ENCODE data around the gene RPS29.
"Not testable (repeated sequence)": the region's sequence is repeated elsewhere in the genome, so short reads cannot be mapped to it uniquely, and the experiment has no call there.

Gene RPS29

DNA sequence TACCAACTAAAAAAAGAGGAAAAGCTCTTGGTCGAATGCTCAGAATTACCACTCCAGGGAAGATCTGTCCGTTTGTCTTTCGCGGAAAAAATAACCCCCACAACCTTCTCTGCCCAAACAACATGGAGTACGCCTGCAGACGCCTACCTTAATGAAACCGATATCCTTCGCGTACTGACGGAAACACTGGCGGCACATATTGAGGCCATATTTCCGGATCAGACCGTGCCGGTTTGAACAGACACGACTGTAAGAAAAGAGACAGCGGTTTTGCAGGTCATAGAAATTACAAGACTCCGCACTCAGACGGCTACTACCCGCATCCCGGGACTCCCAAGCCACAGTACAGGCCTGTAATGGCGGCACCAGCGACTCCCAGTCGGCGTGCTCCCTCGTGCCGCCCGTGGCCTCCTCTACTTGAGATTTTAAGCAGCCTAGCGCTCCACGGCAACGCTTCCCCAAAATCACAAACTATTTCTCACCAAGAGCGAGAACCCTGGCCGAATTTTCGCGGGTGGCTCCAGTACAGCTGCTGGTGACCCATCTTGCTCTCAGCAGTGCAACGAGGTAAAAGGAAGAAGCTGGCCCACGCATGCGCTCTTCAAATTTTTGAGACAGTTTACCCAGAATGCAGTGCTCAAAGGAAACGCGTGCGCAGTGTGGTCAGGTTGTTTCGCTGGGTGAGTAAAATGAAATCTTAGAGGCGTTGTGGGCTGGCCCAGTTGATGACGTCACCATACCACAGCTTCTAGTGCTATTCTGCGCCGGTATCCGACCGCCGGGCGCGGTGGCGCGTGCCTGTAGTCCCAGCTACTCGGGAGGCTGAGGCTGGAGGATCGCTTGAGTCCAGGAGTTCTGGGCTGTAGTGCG lies at the start of gene RPS29:
RPS29 (minus strand) TSS at position 578 of the 870 bp plus-strand sequence; CDS start at position 544, 34 bp downstream.
- DNase-seq, result peak; percentile 100

DNA sequence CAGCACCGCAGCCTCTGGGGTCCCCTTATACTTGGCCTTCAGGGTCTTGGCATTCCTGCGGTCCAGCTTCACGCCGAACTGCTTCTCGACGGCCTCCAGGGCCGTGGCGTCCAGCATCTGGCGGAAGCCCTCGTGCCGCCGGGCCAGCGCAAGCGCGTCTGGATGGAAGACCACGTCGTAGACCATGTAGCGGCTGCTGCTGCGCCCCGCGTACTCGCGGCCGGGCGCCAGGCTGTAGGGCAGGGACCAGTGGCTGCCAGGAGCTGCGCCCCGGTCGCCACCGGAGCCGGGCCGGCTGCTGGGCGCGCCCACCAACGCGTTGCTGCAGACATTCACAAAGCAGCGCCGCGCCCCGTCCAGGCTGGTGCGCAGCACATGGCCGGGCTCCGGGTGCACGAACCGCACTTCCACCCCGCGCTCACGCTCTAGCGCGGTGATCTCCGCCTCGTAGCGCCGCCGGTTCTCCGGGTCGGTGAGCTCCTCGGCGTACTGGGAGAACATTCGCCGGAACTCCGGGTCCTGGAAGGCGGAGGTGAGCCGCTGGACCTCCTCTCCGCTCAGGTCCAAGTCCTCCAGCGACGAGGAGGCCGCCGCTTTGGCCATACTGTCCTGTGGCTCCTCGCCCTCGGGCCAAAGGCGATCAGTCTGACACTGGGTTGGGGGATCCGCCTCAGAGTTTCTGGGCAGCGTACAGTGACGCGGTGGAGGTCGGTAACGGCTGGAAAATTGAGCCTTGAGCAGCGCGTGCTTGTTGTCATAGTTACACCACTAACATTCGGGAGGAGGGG lies 48.6 kb upstream of the RPS29 start, which contains the start of gene DNAAF2:
DNAAF2 (minus strand) TSS at position 698 of the 788 bp plus-strand sequence; CDS start at position 603, 95 bp downstream.
- no peak for DNase-seq

DNA sequence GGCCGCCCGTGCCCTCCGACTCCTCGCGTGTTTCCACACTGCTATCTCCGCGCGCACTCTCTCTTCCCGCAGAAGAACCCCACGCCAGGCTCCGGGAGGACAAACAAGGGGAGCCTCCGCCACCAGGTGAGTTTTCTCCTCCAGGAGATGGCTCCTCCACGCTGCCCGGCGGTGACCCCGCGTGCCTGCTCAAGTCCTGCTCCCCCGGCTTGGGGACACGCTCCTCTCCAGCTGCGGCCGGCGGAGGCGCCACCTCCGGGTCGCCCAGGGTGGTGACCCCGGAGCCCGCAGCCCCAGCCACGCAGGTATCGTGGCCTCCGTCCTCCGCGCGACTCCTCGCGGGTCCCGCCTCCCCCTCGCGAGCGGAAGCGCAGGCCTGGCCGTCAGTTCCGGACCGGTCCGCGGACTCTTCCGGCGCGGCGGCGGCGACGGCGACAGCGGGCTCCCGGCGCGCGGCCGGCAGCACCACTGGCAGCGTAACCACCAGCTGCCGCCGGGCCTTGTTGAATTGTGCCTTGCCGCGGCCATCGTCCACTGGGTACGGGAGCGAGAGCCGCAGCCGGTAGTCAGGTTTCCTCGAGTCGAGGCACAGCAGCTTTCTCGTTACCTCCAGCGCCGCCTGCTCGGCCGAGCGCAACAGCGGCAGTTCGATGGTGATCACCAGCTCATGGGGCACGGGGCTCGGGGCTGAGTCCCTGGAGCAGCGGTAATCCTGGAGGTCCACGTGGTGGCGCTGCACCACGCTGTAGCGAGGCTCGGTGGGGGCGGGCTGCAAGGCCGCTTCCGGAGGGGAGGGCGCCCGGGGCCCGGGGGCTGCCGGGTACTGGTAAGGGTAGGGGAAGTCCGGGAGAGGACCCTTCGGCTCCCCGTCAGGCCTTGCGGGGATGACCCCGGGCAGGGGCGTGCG lies 47.7 kb upstream of the RPS29 start:
- DNase-seq, result peak; percentile 85

DNA sequence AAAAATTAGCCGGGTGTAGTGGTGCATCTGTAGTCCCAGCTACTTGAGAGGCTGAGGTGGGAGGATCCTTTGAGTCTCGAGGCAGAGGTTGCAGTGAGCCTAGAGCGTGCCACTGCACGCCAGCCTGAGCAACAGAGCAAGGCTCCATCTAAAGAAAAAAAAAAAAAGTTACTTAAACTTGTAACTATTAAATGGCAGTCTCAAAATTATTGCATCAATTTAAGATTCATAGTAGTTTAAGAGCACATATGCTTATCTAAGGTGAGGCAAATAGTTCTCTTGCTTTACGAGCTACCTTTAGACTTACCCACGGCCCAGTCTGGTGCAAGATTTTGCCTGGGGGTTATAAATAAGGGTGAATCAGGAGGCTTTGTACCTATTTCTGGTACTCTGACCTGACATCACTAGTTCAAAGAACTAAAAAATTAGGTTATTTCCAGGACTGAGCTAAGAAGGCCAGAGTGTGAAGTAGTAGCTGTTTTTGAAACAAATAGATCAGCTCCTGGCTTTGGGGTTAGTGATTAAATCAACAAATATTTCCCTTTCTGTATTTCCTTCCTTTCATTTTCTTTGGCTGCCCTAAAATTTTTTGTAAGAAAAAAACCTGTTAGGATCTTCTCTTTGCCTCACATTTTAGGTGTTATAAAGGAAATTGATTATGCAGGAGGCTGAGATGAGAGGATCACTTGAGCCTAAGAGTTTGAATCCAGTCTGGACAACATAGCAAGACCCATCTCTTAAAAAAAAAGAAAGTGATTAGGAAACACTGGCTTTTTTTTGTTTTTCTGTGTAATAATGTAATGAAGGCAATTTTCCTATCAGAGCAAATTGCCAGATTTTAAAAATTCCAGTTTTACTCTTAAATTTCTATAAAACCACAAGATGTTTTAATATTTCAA lies 38.0 kb upstream of the RPS29 start:
- DNase-seq, result no peak

DNA sequence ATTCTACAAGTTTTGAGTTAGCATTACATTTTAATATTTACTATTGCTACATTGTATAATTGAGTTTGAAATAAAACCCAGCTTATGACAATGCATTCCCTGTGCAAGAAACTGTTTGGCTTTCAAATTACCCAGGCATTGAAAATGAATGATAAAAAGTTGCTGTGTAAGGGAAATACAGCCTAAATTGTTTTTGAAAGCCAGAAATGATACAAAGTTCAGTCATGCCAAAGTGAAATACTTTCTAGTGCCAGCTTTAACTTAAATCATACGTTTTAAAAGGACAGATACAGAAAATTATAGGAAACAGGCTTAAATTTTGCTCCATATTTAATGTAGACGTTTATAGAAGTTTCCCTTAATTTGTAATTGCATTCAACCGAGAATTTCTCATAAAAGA lies 37.2 kb upstream of the RPS29 start:
- no peak for DNase-seq

DNA sequence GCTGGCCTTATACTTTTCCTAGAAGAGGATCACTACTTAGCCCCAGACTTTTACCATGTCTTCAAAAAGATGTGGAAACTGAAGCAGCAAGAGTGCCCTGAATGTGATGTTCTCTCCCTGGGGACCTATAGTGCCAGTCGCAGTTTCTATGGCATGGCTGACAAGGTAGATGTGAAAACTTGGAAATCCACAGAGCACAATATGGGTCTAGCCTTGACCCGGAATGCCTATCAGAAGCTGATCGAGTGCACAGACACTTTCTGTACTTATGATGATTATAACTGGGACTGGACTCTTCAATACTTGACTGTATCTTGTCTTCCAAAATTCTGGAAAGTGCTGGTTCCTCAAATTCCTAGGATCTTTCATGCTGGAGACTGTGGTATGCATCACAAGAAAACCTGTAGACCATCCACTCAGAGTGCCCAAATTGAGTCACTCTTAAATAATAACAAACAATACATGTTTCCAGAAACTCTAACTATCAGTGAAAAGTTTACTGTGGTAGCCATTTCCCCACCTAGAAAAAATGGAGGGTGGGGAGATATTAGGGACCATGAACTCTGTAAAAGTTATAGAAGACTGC lies 35.9 kb upstream of the RPS29 start:
- no peak for DNase-seq

DNA sequence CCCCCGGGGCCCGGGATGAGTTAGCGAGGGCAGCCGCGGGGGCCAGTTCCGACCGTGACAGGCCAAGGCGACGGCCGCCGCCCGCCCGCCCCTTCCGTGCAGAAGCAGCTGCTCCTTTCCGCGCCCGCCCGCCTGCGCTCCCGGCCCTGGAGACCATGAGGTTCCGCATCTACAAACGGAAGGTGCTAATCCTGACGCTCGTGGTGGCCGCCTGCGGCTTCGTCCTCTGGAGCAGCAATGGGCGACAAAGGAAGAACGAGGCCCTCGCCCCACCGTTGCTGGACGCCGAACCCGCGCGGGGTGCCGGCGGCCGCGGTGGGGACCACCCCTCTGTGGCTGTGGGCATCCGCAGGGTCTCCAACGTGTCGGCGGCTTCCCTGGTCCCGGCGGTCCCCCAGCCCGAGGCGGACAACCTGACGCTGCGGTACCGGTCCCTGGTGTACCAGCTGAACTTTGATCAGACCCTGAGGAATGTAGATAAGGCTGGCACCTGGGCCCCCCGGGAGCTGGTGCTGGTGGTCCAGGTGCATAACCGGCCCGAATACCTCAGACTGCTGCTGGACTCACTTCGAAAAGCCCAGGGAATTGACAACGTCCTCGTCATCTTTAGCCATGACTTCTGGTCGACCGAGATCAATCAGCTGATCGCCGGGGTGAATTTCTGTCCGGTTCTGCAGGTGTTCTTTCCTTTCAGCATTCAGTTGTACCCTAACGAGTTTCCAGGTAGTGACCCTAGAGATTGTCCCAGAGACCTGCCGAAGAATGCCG lies 35.1 kb upstream of the RPS29 start:
- DNase-seq, result peak; percentile 45

DNA sequence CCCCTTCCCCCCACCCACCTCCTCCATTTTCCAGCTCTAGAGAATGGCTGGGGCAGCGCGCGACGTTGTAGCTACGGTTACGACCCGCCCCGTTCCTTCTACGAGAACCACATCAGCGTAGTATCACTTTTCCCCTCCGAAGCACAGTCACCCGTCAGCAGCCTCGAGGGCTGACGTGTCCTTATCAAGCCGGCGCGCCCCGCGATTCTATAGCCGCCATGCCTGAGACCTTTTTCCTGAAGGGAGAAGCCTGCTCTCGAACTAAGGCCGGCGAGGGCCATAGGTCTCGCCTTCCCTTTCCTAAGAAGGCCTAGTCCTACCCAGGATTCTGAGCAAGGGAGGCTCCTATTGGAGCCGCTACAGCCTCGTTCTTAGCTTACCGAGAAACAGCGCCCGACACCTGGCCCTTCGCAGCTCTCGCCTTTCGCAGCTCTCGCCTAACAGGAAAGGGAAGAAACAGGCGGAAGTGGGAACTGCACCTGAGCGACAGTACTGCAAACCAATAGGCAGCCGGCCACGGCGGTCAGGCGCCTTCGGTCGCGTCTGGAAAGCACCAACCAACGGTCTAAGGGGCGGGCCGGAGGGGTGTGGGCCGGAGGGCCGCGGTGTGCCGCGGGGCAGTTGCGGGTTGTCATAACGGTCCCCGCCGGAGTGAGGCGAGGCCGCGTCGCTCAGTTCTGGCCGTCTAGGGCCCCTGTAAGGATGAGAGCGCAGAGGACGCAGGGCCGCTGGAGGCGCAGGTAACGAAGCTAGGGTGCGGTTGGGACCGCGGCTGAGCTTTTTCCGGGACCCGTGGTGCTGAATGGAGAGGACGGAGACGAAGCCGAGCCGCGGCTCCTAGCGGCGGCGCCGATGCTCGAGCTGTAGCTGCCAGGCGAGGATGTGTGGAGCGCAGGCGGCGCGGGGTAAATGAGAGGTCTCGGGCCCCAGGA lies 34.3 kb upstream of the RPS29 start, which contains the start of the genes MGAT2 and RPL36AL:
MGAT2 (plus strand) TSS at position 618 of the 932 bp plus-strand sequence. CDS start 470 bp downstream, outside the sequence.
RPL36AL (minus strand) TSS at position 445 of the 932 bp plus-strand sequence. CDS start 1,522 bp downstream, outside the sequence.
- DNase-seq, result peak; percentile 98

DNA sequence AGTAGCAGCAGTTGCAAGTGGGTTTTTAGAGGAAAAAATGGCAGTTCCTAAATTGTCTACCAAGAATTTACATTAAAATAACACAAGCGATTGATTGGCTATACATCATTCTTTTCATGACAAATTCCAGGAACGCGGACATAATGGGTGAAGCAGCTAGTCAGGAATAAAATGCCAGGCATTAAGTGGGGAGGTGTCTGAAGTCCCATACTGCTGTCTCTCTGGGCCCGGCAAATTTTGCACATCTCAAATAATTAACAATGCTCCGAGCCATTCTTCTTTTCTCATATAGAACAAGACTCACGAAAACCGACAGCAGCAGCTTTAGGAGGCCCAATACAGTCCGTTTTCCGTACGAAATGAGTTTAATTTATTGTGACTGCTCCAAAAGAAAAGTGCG lies 33.5 kb upstream of the RPS29 start:
- no peak for DNase-seq

DNA sequence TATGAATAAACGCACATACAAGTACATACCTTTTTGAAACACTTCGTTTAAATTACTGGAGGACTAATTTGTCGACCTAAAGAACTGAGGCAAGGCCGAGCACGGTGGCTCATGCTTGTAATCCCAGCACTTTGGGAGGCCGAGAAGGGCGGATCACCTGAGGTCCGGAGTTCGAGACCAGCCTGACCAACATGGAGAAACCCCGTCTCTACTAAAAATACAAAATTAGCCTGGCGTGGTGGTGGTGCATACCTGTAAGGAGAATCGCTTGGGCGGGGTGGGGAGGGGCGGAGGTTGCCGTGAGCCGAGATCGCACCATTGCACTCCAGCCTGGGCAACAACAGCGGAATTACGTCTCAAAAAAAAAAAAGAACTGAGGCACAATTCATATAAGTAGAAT lies 33.1 kb upstream of the RPS29 start:
- not testable (repeated sequence) for DNase-seq

DNA sequence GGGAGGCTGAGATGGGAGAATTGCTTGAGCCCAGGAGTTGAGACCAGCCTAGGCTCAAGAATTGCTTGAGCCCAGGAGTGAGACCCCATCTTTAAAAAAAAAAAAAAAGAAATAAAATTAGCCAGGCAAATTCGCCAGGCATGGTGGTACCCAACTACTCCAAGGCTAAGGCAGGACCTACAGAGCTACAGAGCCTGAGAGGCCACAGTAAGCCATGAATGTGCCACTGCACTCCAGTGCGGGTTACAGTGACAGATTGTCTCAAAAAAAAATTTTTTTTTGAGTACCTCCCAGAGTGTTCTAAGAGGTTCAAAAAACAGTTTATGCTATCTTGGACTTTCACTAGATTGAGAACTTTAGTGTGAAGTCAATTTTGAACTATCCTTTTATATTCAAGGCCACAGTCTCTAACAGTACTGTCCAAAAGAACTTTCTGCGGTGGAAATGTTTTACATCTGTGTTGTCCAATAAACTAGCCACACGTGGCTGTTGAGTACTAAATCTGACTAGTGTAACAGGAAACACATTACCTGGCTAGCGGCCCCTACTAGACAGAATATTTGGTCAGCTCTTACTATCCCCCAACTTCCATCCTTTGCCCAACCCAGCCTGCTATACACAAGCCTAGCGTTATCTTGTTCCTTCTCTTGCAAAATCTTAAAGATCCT lies 31.8 kb upstream of the RPS29 start:
- DNase-seq, result no peak

DNA sequence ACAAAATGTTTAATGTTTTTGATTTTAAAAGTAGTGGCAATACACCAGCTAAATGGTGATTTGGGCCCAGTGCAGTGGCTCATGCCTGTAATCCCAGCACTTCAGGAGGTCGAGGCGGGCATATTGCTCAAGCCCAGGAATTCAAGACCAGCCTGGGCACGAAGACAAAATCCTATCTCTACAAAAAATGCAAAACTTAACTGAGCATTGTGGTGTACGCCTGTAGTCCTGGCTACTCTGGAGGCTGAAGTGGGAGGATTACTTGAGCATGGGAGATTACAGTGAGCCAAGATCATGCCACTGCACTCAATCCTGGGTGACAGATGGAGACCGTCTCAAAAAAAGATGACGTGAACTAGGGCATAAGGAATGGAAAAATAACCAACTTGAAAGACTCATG lies 29.6 kb upstream of the RPS29 start:
- no peak for DNase-seq

DNA sequence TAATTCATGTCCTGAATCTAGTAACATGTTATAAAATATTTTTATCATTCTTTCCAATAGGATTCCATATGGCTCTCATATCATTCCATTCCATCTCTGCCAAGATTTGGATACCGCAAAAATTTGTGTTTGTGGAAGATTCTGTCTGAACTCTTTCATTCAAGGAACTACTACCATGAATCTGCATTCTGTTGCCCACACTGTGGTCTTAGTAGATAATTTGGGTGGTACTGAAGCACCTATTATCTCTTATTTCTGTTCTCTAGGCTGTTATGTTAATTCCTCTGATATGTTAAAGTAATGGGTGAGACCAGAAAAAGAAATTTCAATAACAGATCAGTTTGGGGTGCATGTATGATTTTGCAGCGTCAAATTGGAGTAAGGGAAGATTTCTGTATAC lies 28.0 kb upstream of the RPS29 start:
- DNase-seq, result no peak

DNA sequence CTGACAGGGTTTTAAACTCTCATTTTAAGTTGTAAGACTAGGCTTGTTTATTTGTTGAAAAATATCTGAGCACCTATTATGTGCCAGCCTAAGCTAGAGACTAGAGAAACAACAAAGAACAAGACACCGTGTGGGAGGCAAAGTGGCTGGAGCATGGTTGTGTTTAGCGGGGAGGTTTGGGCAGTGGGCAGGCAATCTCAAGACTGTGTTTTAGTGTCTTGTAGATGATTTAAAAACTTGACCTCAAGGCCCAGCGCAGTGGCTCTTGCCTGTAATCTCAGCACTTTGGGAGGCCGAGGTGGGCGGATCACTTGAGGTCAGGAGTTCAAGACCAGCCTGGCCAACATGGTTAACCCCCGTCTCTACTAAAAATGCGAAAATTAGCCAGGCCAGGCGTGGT lies 26.5 kb upstream of the RPS29 start:
- DNase-seq, result no peak

DNA sequence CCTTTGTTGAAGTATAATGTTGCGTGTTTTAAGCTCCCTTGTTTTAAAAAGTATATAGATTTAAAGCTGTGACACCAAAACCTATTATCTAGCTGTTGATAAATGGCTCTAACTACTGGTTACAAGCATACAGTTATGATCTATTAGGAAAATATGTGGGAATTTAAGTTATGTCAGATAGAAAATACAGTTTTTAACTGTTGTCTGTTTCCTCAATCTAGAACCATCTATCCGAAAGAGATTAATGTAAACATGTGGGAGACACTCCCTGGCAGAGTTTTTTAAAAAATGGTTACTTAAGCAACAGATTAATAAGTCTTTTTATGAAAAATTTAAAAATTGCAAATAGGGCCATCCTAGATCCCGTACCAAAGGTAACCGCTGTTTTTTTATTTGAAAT lies 26.1 kb upstream of the RPS29 start:
- DNase-seq, result no peak

DNA sequence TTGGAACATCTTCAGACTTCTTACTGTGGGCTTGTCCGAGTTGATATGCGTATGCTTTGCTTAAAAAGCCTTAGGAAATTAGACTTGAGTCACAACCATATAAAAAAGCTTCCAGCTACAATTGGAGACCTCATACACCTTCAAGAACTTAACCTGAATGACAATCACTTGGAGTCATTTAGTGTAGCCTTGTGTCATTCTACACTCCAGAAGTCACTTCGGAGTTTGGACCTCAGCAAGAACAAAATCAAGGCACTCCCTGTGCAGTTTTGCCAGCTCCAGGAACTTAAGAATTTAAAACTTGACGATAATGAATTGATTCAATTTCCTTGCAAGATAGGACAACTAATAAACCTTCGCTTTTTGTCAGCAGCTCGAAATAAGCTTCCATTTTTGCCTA lies 21.4 kb upstream of the RPS29 start:
- no peak for DNase-seq

DNA sequence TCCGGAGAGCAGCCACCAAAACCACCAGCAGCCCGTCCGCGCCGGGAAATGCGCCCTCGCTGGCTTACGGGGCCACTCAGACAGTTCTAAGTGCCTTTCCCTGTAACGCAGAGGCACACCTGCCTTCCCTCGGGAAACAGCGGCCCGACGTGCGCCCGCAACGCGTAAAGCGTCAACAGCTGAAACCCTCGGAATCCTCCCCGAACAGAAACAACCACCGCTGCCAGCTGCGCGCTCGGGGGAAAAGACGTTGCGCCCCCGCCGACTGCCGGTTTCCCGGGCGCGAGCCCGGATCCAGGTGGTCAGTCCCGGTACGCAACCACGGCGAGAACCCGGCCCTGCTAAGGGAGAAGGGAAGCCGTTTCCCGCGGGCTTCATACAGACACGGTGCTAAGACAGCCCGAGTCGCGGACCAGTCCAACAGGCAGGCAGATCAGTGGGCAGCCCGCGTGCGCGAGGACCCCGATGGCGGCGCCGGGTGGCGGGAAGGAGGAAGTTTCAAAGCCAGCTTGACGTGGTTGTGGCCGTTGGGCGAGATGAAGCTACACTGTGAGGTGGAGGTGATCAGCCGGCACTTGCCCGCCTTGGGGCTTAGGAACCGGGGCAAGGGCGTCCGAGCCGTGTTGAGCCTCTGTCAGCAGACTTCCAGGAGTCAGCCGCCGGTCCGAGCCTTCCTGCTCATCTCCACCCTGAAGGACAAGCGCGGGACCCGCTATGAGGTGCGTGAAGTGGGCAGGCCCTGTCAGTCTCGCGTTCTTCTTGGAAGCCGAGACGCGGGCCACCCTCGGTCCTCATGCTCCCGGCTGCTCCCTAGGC lies 12.5 kb upstream of the RPS29 start, which contains the start of gene LRR1:
LRR1 (plus strand) TSS at position 456 of the 816 bp plus-strand sequence; CDS start at position 537, 81 bp downstream.
- peak; percentile 67 for DNase-seq

DNA sequence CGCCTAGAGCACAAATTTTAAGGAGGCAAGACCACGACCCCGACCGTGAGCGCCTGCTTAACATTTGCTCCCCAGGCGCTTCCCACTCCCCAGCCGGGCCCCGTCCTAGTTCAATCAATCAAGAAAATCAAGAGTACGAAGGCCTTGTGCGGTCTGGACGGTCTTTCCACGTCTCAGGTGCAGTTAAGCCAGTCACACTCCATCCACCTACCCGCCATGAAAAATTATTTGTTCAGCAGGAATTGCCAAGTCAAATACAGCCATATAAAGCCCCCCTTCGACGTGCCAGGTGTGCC lies 12.0 kb upstream of the RPS29 start:
- DNase-seq, result no peak

All from NCI-H524 treated with DMSO at 0.1 percent for 48 hours (cell line).